Prostate gland (tissue), 2 donors: Measurements from ENCODE around the gene RNASE13. TPM values are rescaled to one million over a fixed set of nuclear protein-coding genes. Genes with fewer than 3 reads are reported as not detected.

ENCODE experiments used
- DNase-seq: peaks from one replicate; pipeline ENCODE4 v3.0.0-alpha.2; 2019; ENCODE audit warnings: low spot score
- H3K27ac ChIP-seq, 2 donors: fragments of 200-600 bp; sonication (generic); 2 replicates each; pipeline ENCODE4 v1.5.1; 2017 to 2019
- H3K27me3 ChIP-seq: fragments of 200-600 bp; sonication (generic); replicated peaks from 2 replicates; pipeline ENCODE4 v1.5.1; 2019; ENCODE audit not compliant: insufficient read depth
- H3K36me3 ChIP-seq, 2 donors: fragments of 200-600 bp; sonication (generic); 1 replicate in 1 of 2; 2 replicates in 1 of 2; pipeline versions ENCODE4 v1.5.1 to v1.8.1; 2017 to 2019
- H3K4me1 ChIP-seq: fragments of 200-600 bp; sonication (generic); replicated peaks from 2 replicates; pipeline ENCODE4 v1.5.1; 2019
- H3K4me3 ChIP-seq, 2 donors: fragments of 200-600 bp; sonication (generic); 2 replicates each; pipeline ENCODE4 v1.5.1; 2017 to 2019
- H3K9me3 ChIP-seq: fragments of 200-600 bp; sonication (generic); 2 replicates; pipeline ENCODE4 v1.5.1; 2017
- CTCF ChIP-seq, 4 experiments: fragments of 200-600 bp in 2 of 4; fragments of 450-650 bp in 2 of 4; sonication (generic) in 2 of 4; IDR thresholded peaks; 1 replicate in 3 of 4; 2 replicates in 1 of 4; pipeline ENCODE4 v1.5.1; 2016 to 2019; ENCODE audit warnings: antibody characterized with exemption in 4 of 4, mild to moderate bottlenecking in 2 of 4, moderate library complexity in 2 of 4
- POLR2A ChIP-seq: fragments of 450-650 bp; IDR thresholded peaks from one replicate; pipeline ENCODE4 v1.6.1; 2016; ENCODE audit warnings: antibody characterized with exemption, mild to moderate bottlenecking
- POLR2AphosphoS5 ChIP-seq: sonication (generic); formaldehyde crosslinking; IDR thresholded peaks from one replicate; pipeline ENCODE4 v1.6.1; 2017; ENCODE audit warnings: antibody characterized with exemption
- WGBS: methylation state at CpG from one replicate; pipeline ENCODE4 v1.1.5; 2018; 5-methylcytosine and 5-hydroxymethylcytosine counted together
- intact Hi-C: fragments of 100-400 bp; cut with DNase I; formaldehyde crosslinking; loops from one replicate; pipeline ENCODE4 v1.14.2; 2022
- total RNA-seq, 2 donors: library from RNA; depleted of rRNA; stranded (reverse); fragments of >200 nt; gene quantifications; one replicate each; pipeline ENCODE4 v1.1.0, GENCODE V29; 2016

Gene RNASE13
- total RNA-seq, 2 donors from 2014 or later = 0.57 TPM; not detected in 1

- WGBS = 79% methylated on average over 10 of the region's 10 CpGs
- H3K36me3 ChIP-seq = peaks cover 0 to 4% of the 10 kb centered on the region in 2 donors
- intact Hi-C loops = no loop called here
These were observed 44.1 kb upstream of the RNASE13 start for GRCh38 chr14:21078726-21079125.

DNA sequence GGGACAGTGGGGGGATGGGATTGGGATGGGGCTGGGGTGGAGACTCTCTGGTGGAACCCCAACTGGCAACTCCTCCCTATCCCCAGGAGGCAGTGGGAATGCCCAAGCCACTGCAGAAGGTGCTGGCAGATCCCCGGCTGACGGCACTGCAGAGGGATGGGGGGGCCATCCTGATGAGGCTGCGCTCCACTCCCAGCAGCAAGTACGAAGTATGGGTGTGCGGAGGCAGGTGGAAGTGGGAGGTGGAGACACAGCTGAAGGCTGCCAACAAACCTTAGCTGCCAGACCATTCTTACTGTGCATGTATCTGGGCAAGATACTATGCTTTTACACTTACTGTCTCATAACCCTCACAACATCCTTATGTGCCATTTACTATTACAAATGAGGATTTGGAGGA, 43.7 kb upstream of the RNASE13 start:
- no peak overlapping the region for H3K27ac ChIP-seq
- TF ChIP-seq POLR2AphosphoS5 (no peak), CTCF (IDR thresholded peaks at IDR 0.05) (no peak), POLR2A (no peak)
- H3K27me3 ChIP-seq = no peaks in the 10 kb centered on the region
- H3K36me3 ChIP-seq = peaks cover 0 to 4% of the 10 kb centered on the region in 2 donors
- no peak overlapping the region for H3K4me3 ChIP-seq
- 90% methylated on average over 5 of the region's 5 CpGs for WGBS
- H3K4me1 ChIP-seq = no peaks in the 10 kb centered on the region
- DNase-seq = no peak
- intact Hi-C loops = no loop called here
- no peaks in the 10 kb centered on the region for H3K9me3 ChIP-seq

More at GRCh38 chr14:21078726-21079125, 44.1 kb upstream of the RNASE13 start:
- Histone ChIP-seq H3K4me3 (no peak overlapping the region), H3K27me3 (no peaks in the 10 kb centered on the region), H3K27ac (no peak overlapping the region), H3K9me3 (no peaks in the 10 kb centered on the region), H3K4me1 (no peaks in the 10 kb centered on the region)
- no peak for DNase-seq
- TF ChIP-seq CTCF (IDR thresholded peaks at IDR 0.05) (no peak), POLR2A (no peak), POLR2AphosphoS5 (no peak)

DNA sequence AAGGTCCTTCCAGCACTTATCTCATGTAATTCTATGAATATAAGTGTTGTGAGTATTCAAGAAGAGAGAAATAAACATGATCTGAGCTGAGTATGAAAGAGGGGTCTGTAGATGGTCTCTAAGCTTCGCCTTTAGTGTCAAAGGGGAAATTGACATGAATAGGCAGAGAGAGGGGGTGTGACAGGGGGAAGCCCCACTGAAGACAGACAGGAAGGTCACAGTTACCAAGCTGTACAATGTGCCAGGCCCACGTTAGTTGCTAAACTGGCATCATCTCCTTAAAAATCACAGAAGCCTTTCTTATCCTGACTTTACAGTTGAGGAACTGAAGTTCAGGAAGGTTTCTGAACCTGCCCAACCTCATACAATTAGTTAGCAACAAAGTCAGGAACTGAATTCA, 43.1 kb upstream of the RNASE13 start:
- no peak for DNase-seq
- H3K36me3 ChIP-seq = peaks cover 0 to 4% of the 10 kb centered on the region in 2 donors
- no peak overlapping the region for H3K27ac ChIP-seq
- intact Hi-C loops = no loop called here
- 77% methylated on average over 2 of the region's 2 CpGs for WGBS
- H3K9me3 ChIP-seq = no peaks in the 10 kb centered on the region
- H3K27me3 ChIP-seq = no peaks in the 10 kb centered on the region
- no peaks in the 10 kb centered on the region for H3K4me1 ChIP-seq
- H3K4me3 ChIP-seq = no peak overlapping the region
- no peak for TF ChIP-seq POLR2AphosphoS5
- no peak for TF ChIP-seq POLR2A
- no peak for TF ChIP-seq CTCF (IDR thresholded peaks at IDR 0.05)

DNA sequence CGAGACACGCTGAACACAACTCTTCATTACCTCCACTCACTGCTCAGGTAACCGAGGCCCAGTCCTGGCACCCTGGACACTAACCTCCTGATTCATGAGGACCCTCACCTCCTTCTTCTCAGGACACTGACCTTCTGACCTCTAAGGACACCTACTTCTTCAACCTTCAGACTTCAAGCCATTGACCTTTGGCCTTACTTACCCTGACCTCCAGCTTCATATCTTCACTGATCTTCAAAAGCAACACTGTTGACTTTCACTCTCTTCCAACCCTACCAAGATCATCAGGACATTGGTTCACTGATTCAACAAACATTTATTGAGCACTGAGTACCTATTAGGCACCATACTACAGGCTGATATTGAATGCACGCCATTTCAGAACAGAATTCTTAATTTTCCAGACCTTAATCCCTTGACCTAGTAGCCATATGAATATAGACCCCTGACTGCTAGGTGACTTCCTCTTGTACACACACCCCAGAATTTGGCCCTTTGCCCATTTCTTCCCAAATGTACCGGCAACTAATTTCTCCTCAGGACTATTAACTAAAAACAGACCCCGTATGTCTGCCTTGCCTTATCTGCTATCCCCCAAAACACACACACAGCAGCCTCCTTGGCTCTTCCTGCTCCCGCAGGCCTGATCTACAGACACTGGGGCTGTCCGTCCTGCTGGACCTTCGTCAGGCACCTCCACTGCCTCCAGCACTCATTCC, 41.3 kb upstream of the RNASE13 start:
- H3K27ac ChIP-seq = no peak overlapping the region
- 88% methylated on average over 9 of the region's 9 CpGs for WGBS
- DNase-seq = no peak

More for the DNA sequence above, 41.3 kb upstream of the RNASE13 start:
- Histone ChIP-seq H3K4me3 (no peak overlapping the region), H3K27me3 (no peaks in the 10 kb centered on the region), H3K4me1 (peaks cover 7% of the 10 kb centered on the region), H3K36me3 (peaks cover 0 to 4% of the 10 kb centered on the region in 2 donors), H3K9me3 (no peaks in the 10 kb centered on the region)
- intact Hi-C loops = no loop called here
- TF ChIP-seq POLR2A (no peak), CTCF (IDR thresholded peaks at IDR 0.05) (no peak), POLR2AphosphoS5 (no peak)
